B cell (primary cell): ENCODE measurements around the gene BZW1. TPM values are rescaled to one million over a fixed set of nuclear protein-coding genes. Genes with fewer than 3 reads are reported as not detected.

Experiments
- ATAC-seq: fragments of 200-7000 bp; cut with Tn5 transposase; one replicate; pipeline ENCODE4 v1.10.0; 2021; ENCODE audit warnings: low read depth, mild to moderate bottlenecking, moderate number of reproducible peaks, moderate library complexity
- CTCF ChIA-PET: fragments of 350-600 bp; sonication (Branson Sonifier 250); formaldehyde crosslinking; loops from one replicate; lab custom pipeline; 2021; ENCODE audit warnings: antibody characterized with exemption, inconsistent platforms; lab: Charles Lee
- POLR2A ChIA-PET: fragments of 350-600 bp; sonication (Branson Sonifier 250); formaldehyde crosslinking; loops from one replicate; lab custom pipeline; 2021; ENCODE audit warnings: antibody characterized with exemption; lab: Charles Lee
- DNase-seq: peaks from one replicate; pipeline ENCODE4 v3.0.0; 2013
- H2AFZ ChIP-seq: 2 replicates; pipeline ENCODE4 v1.6.1; 2012; ENCODE audit warnings: mild to moderate bottlenecking, low read depth, low read length; ENCODE audit not compliant: insufficient read depth, poor library complexity, severe bottlenecking
- H3K27ac ChIP-seq, 2 donors: 1 replicate in 1 of 2; 2 replicates in 1 of 2; pipeline ENCODE4 v1.5.1; 2012 to 2013; ENCODE audit warnings: low read length in 2 of 2, mild to moderate bottlenecking in 2 of 2, moderate library complexity in 1 of 2
- H3K27me3 ChIP-seq, 4 experiments: fragments of 200-600 bp in 1 of 4; sonication (generic) in 1 of 4; replicated peaks in 1 of 4; 1 replicate in 2 of 4; 2 replicates in 2 of 4; pipeline versions ENCODE4 v1.6.1 to v1.7.0; 2013 to 2016; ENCODE audit warnings: low read length in 3 of 4, mild to moderate bottlenecking in 2 of 4, mixed read lengths in 1 of 4, moderate library complexity in 1 of 4; ENCODE audit not compliant: insufficient read depth in 4 of 4, control insufficient read depth in 3 of 4; ENCODE audit errors: control extremely low read depth in 1 of 4
- H3K36me3 ChIP-seq, 2 experiments: replicated peaks in 1 of 2; 1 replicate in 1 of 2; 2 replicates in 1 of 2; pipeline versions ENCODE4 v1.6.1 to v1.7.1; 2013; ENCODE audit warnings: low read length in 1 of 2; ENCODE audit not compliant: insufficient read depth in 2 of 2, control insufficient read depth in 1 of 2; ENCODE audit errors: control extremely low read depth in 1 of 2, extremely low read depth in 1 of 2
- H3K4me1 ChIP-seq, 2 donors: fragments of 200-600 bp in 1 of 2; sonication (generic) in 1 of 2; 1 replicate in 1 of 2; 2 replicates in 1 of 2; pipeline versions ENCODE4 v1.5.1 to v1.6.1; 2013 to 2017; ENCODE audit warnings: low read length in 2 of 2; ENCODE audit not compliant: control insufficient read depth in 2 of 2, insufficient read depth in 2 of 2
- H3K4me2 ChIP-seq: replicated peaks from 2 replicates; pipeline ENCODE3; 2012; ENCODE audit warnings: mild to moderate bottlenecking, low read depth, low read length; ENCODE audit not compliant: poor library complexity, severe bottlenecking
- H3K4me3 ChIP-seq, 5 experiments: fragments of 200-600 bp in 1 of 5; sonication (generic) in 1 of 5; 1 replicate in 3 of 5; 2 replicates in 2 of 5; pipeline versions ENCODE4 v1.5.1 to v1.7.0; 2011 to 2016; ENCODE audit warnings: low read length in 4 of 5, mild to moderate bottlenecking in 4 of 5, low read depth in 2 of 5, control low read depth in 1 of 5, moderate library complexity in 1 of 5; ENCODE audit not compliant: insufficient read depth in 1 of 5; ENCODE audit errors: control extremely low read depth in 1 of 5, extremely low read depth in 1 of 5
- H3K79me2 ChIP-seq: fragments of 200-600 bp; sonication (generic); one replicate; pipeline ENCODE4 v1.6.0; 2016; ENCODE audit warnings: low read length; ENCODE audit not compliant: control insufficient read depth, insufficient read depth
- H3K9ac ChIP-seq: fragments of 200-600 bp; sonication (generic); 2 replicates; pipeline ENCODE4 v1.6.1; 2017; ENCODE audit warnings: mild to moderate bottlenecking, low read length, moderate library complexity
- H3K9me3 ChIP-seq, 3 donors: one replicate each; pipeline versions ENCODE4 v1.6.1 to v1.7.1; 2013; ENCODE audit warnings: low read length in 2 of 3; ENCODE audit not compliant: control insufficient read depth in 2 of 3, insufficient read depth in 1 of 3; ENCODE audit errors: control extremely low read depth in 1 of 3
- H4K20me1 ChIP-seq: 2 replicates; pipeline ENCODE4 v1.6.0; 2012; ENCODE audit warnings: mild to moderate bottlenecking, low read length; ENCODE audit not compliant: insufficient read depth, control insufficient read depth, poor library complexity, severe bottlenecking
- H3K27ac Mint-ChIP-seq: one replicate; pipeline ENCODE4 v1.8.0; 2021; ENCODE audit warnings: mixed read lengths
- H3K27me3 Mint-ChIP-seq: one replicate; pipeline ENCODE4 v1.8.0; 2021; ENCODE audit warnings: mixed read lengths
- H3K4me1 Mint-ChIP-seq: one replicate; pipeline ENCODE4 v1.8.0; 2021; ENCODE audit warnings: mixed read lengths
- H3K4me3 Mint-ChIP-seq: one replicate; pipeline ENCODE4 v1.8.0; 2021; ENCODE audit warnings: mixed read lengths
- H3K9me3 Mint-ChIP-seq: one replicate; pipeline ENCODE4 v1.8.0; 2022; ENCODE audit warnings: mixed read lengths; ENCODE audit not compliant: insufficient read depth
- CTCF ChIP-seq: fragments of 200-600 bp; IDR thresholded peaks from one replicate; pipeline ENCODE4 v1.8.0; 2022; ENCODE audit warnings: antibody characterized with exemption, mild to moderate bottlenecking
- EZH2 ChIP-seq: IDR thresholded peaks from 2 replicates; pipeline ENCODE4 v1.6.1; 2012; ENCODE audit warnings: borderline replicate concordance, low read depth, mild to moderate bottlenecking, moderate library complexity, low read length; ENCODE audit not compliant: insufficient read depth, poor library complexity, severe bottlenecking
- WGBS: methylation state at CpG from one replicate; pipeline ENCODE4 v1.1.5; 2013; ENCODE audit warnings: missing lambda C conversion rate; ENCODE audit not compliant: insufficient coverage; 5-methylcytosine and 5-hydroxymethylcytosine counted together
- intact Hi-C: fragments of 100-400 bp; cut with micrococcal nuclease; formaldehyde crosslinking; loops from one replicate; pipeline ENCODE4 v1.10.0; 2022
- polyA plus RNA-seq: library from polyadenylated mRNA; depleted of rRNA; stranded (reverse); fragments of >200 nt; gene quantifications from 2 replicates; pipeline ENCODE4 v1.2.3, GENCODE V29; 2012
- total RNA-seq, 2 donors: library from RNA; stranded (reverse); fragments of 120-200 nt in 1 of 2; gene quantifications; 1 replicate in 1 of 2; 2 replicates in 1 of 2; pipeline versions ENCODE4 v1.2.3 to v1.2.4, GENCODE V29; 2013 to 2022

Gene BZW1
- total and polyA plus RNA-seq, 2 donors (not counting 1 experiment from before 2014, with no cell fraction given): 53.8 to 109 TPM

- Histone ChIP-seq H2AFZ (peak overlapping the region; percentile 86), H3K9ac (peak overlapping the region; percentile 100), H3K27me3 (no peaks in the 10 kb centered on the region), H3K9me3 (no peaks in the 10 kb centered on the region), H3K27ac (peak overlapping the region; percentile 98 to 99), H3K4me3 (peak overlapping the region; percentile 85 to 100 (median 97)), H3K4me2 (peak overlapping the region; percentile 77), H3K79me2 (peaks cover 66% of the 10 kb centered on the region), H4K20me1 (peaks cover 45% of the 10 kb centered on the region), H3K4me1 (peaks cover 32 to 35% of the 10 kb centered on the region in 2 donors), H3K36me3 (peaks cover 6 to 32% of the 10 kb centered on the region in 2 experiments)
- ATAC-seq (peak; percentile 6), DNase-seq (no peak)
- Mint-ChIP-seq H3K27ac (peak overlapping the region; percentile 100), H3K4me1 (peaks cover 46% of the 10 kb centered on the region), H3K4me3 (peak overlapping the region; percentile 93), H3K9me3 (no peaks in the 10 kb centered on the region), H3K27me3 (no peaks in the 10 kb centered on the region)
- intact Hi-C loops: loop anchor here (1.0 to 10.0 kb wide), 8 partner anchors 26 to 1401 kb away; partner anchors contain the start of genes ALS2, BZW1, NIF3L1 and NOP58
- POLR2A ChIA-PET: interaction anchor here (0.6 to 2.8 kb wide), 21 partner anchors 9 to 1802 kb away, joined by 3 to 54 read pairs (median 5); partner anchors contain the start of genes ALS2, BZW1, CASP8 and CFLAR
- WGBS: under 1% methylated on average over 19 of the region's 19 CpGs
- TF ChIP-seq EZH2: no peak
- TF ChIP-seq CTCF: no peak
- CTCF ChIA-PET: interaction anchor here (1.0 to 2.2 kb wide), 8 partner anchors 26 to 369 kb away, joined by 3 to 13 read pairs (median 6); partner anchors contain the start of genes CFLAR, NIF3L1, ORC2 and PPIL3
Measured at GRCh38 chr2:200863782-200864175, 52.1 kb downstream of the BZW1 start.
